ENCODE measurements around the gene NLRX1. TPM values are rescaled to one million over a fixed set of nuclear protein-coding genes. Genes with fewer than 3 reads are reported as not detected.

The NLRX1 gene
- total and polyA plus RNA-seq, 2 experiments from 2014 or later = 13.4 to 28.0 TPM

DNA sequence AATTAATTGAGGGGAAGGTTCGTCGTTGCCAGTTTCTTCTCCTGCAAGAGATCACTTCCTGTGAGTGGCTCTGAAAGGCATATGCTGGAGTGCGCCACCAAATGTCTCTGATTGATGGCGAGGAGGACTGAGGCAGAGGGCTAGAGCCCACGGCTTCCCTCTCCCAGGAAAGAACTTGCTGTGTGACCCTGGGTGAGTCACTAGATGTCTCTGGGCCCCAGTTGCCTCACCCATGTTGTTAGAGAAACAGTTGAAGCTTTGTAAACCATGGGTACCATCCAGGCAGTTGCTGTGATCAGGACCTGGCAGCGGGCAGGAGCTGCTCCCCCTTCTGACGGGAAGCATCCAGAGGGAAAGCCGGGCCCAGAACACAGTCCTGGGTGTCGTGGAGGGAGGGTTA, 16.5 kb upstream of the NLRX1 start:
- Histone ChIP-seq H3K4me2 (ENCODE audit: unreplicated experiment) (no peak overlapping the region), H3K9me3 (ENCODE audit: low read depth) (no peaks in the 10 kb centered on the region), H3K4me1 (ENCODE audit: insufficient read depth) (no peaks in the 10 kb centered on the region), H3K4me3 (no peak overlapping the region), H3K79me2 (ENCODE audit: insufficient read depth) (no peaks in the 10 kb centered on the region), H4K20me1 (ENCODE audit: insufficient read depth) (no peaks in the 10 kb centered on the region), H3K27me3 (replicated peaks; ENCODE audit: insufficient read depth) (peaks cover 44% of the 10 kb centered on the region; the same call in 1 of the 2 replicates), H3K9ac (no peak overlapping the region), H3K9me2 (ENCODE audit: insufficient read depth) (no peaks in the 10 kb centered on the region), H2AFZ (no peak overlapping the region), H3K27ac (no peak overlapping the region), H3F3A (ENCODE audit: insufficient read depth) (no peaks in the 10 kb centered on the region), H3K36me3 (ENCODE audit: low read depth) (no peaks in the 10 kb centered on the region)
- no peak for DNase-seq
- in situ Hi-C loops (cut with MboI) = no loop called here
- TF ChIP-seq EZH2 (IDR thresholded peaks at IDR 0.05; ENCODE audit: insufficient read depth, poor library complexity, severe bottlenecking) = no peak
- no peak for TF ChIP-seq EZH2phosphoT487 (IDR thresholded peaks at IDR 0.05; ENCODE audit: insufficient read depth, low read depth)
- WGBS, 2 experiments (ENCODE audit: low coverage in 1 of 2, low lambda C conversion rate in 2 of 2, missing lambda C conversion rate in 2 of 2) = 88 to 92% methylated on average over 9 of the region's 9 CpGs

GRCh38 chr11:119152604-119153003, 15.9 kb upstream of the NLRX1 start:
- Histone ChIP-seq H3K79me2 (ENCODE audit: insufficient read depth) (no peaks in the 10 kb centered on the region), H3K27ac (no peak overlapping the region), H3F3A (ENCODE audit: insufficient read depth) (no peaks in the 10 kb centered on the region), H3K27me3 (replicated peaks; ENCODE audit: insufficient read depth) (peaks cover 38% of the 10 kb centered on the region; the same call in 1 of the 2 replicates), H4K20me1 (ENCODE audit: insufficient read depth) (no peaks in the 10 kb centered on the region), H3K4me3 (no peak overlapping the region), H3K9me3 (ENCODE audit: low read depth) (no peaks in the 10 kb centered on the region), H2AFZ (no peak overlapping the region), H3K9me2 (ENCODE audit: insufficient read depth) (no peaks in the 10 kb centered on the region), H3K4me1 (ENCODE audit: insufficient read depth) (no peaks in the 10 kb centered on the region), H3K4me2 (ENCODE audit: unreplicated experiment) (no peak overlapping the region), H3K9ac (no peak overlapping the region), H3K36me3 (ENCODE audit: low read depth) (no peaks in the 10 kb centered on the region)
- TF ChIP-seq EZH2phosphoT487 (IDR thresholded peaks at IDR 0.05; ENCODE audit: insufficient read depth, low read depth) = no peak
- DNase-seq = no peak
- in situ Hi-C loops (cut with MboI) = no loop called here
- WGBS, 2 experiments (ENCODE audit: low coverage in 1 of 2, low lambda C conversion rate in 2 of 2, missing lambda C conversion rate in 2 of 2) = 85 to 87% methylated on average over 4 of the region's 4 CpGs

GRCh38 chr11:119153049-119153818, 15.3 kb upstream of the NLRX1 start:
- Histone ChIP-seq H3K9me3 (ENCODE audit: low read depth) (no peaks in the 10 kb centered on the region), H3K4me3 (no peak overlapping the region), H3K4me1 (ENCODE audit: insufficient read depth) (no peaks in the 10 kb centered on the region), H4K20me1 (ENCODE audit: insufficient read depth) (no peaks in the 10 kb centered on the region), H3K36me3 (ENCODE audit: low read depth) (no peaks in the 10 kb centered on the region), H2AFZ (no peak overlapping the region), H3K9ac (no peak overlapping the region), H3F3A (ENCODE audit: insufficient read depth) (no peaks in the 10 kb centered on the region), H3K79me2 (ENCODE audit: insufficient read depth) (no peaks in the 10 kb centered on the region), H3K4me2 (ENCODE audit: unreplicated experiment) (no peak overlapping the region), H3K9me2 (ENCODE audit: insufficient read depth) (no peaks in the 10 kb centered on the region), H3K27ac (no peak overlapping the region), H3K27me3 (replicated peaks; ENCODE audit: insufficient read depth) (peaks cover 33% of the 10 kb centered on the region; the same call in 1 of the 2 replicates)
- peak; percentile 17 for DNase-seq
- in situ Hi-C loops (cut with MboI) = no loop called here
- no peak for TF ChIP-seq EZH2phosphoT487 (IDR thresholded peaks at IDR 0.05; ENCODE audit: insufficient read depth, low read depth)
- no peak for TF ChIP-seq EZH2 (IDR thresholded peaks at IDR 0.05; ENCODE audit: insufficient read depth, poor library complexity, severe bottlenecking)
- 51 to 53% methylated on average over 9 of the region's 9 CpGs for WGBS, 2 experiments (ENCODE audit: low coverage in 1 of 2, low lambda C conversion rate in 2 of 2, missing lambda C conversion rate in 2 of 2)

GRCh38 chr11:119154178-119154577, 14.3 kb upstream of the NLRX1 start:
- WGBS, 2 experiments (ENCODE audit: low coverage in 1 of 2, low lambda C conversion rate in 2 of 2, missing lambda C conversion rate in 2 of 2) = 81 to 84% methylated on average over 6 of the region's 6 CpGs
- H3K79me2 ChIP-seq (ENCODE audit: insufficient read depth) = no peaks in the 10 kb centered on the region
- no peak for DNase-seq
- H3K27ac ChIP-seq = no peak overlapping the region
- H2AFZ ChIP-seq = no peak overlapping the region
- no peak overlapping the region for H3K4me3 ChIP-seq
- no peaks in the 10 kb centered on the region for H4K20me1 ChIP-seq (ENCODE audit: insufficient read depth)
- H3K9me3 ChIP-seq (ENCODE audit: low read depth) = no peaks in the 10 kb centered on the region
- no peaks in the 10 kb centered on the region for H3F3A ChIP-seq (ENCODE audit: insufficient read depth)
- H3K27me3 ChIP-seq (replicated peaks; ENCODE audit: insufficient read depth) = peaks cover 32% of the 10 kb centered on the region; the same call in 1 of the 2 replicates
- no peaks in the 10 kb centered on the region for H3K36me3 ChIP-seq (ENCODE audit: low read depth)
- TF ChIP-seq EZH2 (IDR thresholded peaks at IDR 0.05; ENCODE audit: insufficient read depth, poor library complexity, severe bottlenecking) (no peak), EZH2phosphoT487 (IDR thresholded peaks at IDR 0.05; ENCODE audit: insufficient read depth, low read depth) (no peak)
- no peaks in the 10 kb centered on the region for H3K4me1 ChIP-seq (ENCODE audit: insufficient read depth)
- in situ Hi-C loops (cut with MboI) = no loop called here
- no peaks in the 10 kb centered on the region for H3K9me2 ChIP-seq (ENCODE audit: insufficient read depth)
- H3K9ac ChIP-seq = no peak overlapping the region
- no peak overlapping the region for H3K4me2 ChIP-seq (ENCODE audit: unreplicated experiment)
